Esophagus (tissue), 2 donors: Measurements from ENCODE around the gene NT5DC1. TPM values are rescaled to one million over a fixed set of nuclear protein-coding genes. Genes with fewer than 3 reads are reported as not detected.

Source experiments
- H3K27ac ChIP-seq, 2 donors: one replicate each; pipeline ENCODE4 v1.5.1; 2013; ENCODE audit warnings: low read depth in 2 of 2, mild to moderate bottlenecking in 2 of 2, inconsistent platforms in 1 of 2, low read length in 1 of 2, moderate library complexity in 1 of 2
- H3K27me3 ChIP-seq, 2 donors: one replicate each; pipeline ENCODE4 v1.6.1; 2013; ENCODE audit warnings: low read length in 2 of 2, control low read depth in 1 of 2, mild to moderate bottlenecking in 1 of 2; ENCODE audit not compliant: insufficient read depth in 2 of 2, control insufficient read depth in 1 of 2
- H3K36me3 ChIP-seq, 2 donors: one replicate each; pipeline ENCODE4 v1.6.1; 2013; ENCODE audit warnings: low read length in 1 of 2; ENCODE audit not compliant: control insufficient read depth in 2 of 2, insufficient read depth in 2 of 2
- H3K4me1 ChIP-seq, 2 donors: one replicate each; pipeline ENCODE4 v1.6.1; 2013; ENCODE audit warnings: low read length in 1 of 2; ENCODE audit not compliant: control insufficient read depth in 2 of 2, insufficient read depth in 2 of 2
- H3K4me3 ChIP-seq, 2 donors: one replicate each; pipeline ENCODE4 v1.5.1; 2013; ENCODE audit warnings: low read length in 2 of 2, mild to moderate bottlenecking in 2 of 2, low read depth in 1 of 2, moderate library complexity in 1 of 2
- H3K9me3 ChIP-seq, 2 donors: one replicate each; pipeline ENCODE4 v1.6.1; 2013; ENCODE audit warnings: mild to moderate bottlenecking in 2 of 2, low read depth in 1 of 2, low read length in 1 of 2, moderate library complexity in 1 of 2; ENCODE audit not compliant: control insufficient read depth in 2 of 2, insufficient read depth in 1 of 2
- WGBS, 2 donors: extraction: QIAGEN DNeasy Blood & Tissue Kit; methylation state at CpG; one replicate each; pipeline ENCODE4 v1.1.7; 2013; 5-methylcytosine and 5-hydroxymethylcytosine counted together
- polyA plus RNA-seq, 2 donors: library from polyadenylated mRNA; stranded (reverse); fragments of 200-250 nt; gene quantifications; one replicate each; pipeline ENCODE4 v1.2.3, GENCODE V29; 2013
- donor health status: healthy with polysubstance abuse.
- donor health status: Bipolar disorder and iron deficiency.

The NT5DC1 gene
- polyA plus RNA-seq, 2 donors: 4.0 to 18.1 TPM

DNA sequence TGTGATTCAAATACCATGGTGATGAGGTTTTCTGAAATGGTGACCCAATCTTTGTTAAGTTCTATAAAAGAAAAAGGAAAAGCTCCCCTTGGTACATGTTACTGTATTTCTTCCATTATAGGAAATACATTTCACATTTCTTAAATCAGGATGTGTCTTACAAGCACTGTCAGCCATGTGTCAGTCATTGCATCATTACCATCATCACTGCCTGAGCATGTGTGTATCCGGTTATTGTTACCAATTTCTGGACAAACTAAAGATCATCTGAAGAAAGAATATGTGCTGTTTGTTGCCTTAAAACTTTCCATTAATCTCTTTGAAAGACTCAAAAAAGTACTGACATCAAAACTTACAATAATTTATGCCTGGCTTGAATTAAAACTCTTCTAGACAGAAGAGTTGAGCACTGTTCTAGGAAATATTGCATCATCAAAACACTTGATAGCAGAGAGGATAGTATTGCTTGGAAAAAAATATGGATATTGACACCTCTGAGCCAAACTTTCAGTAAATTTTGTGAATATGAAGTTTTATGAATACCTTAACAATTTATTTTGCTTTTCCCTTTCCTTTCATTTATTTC is 186.2 kb downstream of the NT5DC1 start:
- H3K27me3 ChIP-seq: no peaks in the 10 kb centered on the region

DNA sequence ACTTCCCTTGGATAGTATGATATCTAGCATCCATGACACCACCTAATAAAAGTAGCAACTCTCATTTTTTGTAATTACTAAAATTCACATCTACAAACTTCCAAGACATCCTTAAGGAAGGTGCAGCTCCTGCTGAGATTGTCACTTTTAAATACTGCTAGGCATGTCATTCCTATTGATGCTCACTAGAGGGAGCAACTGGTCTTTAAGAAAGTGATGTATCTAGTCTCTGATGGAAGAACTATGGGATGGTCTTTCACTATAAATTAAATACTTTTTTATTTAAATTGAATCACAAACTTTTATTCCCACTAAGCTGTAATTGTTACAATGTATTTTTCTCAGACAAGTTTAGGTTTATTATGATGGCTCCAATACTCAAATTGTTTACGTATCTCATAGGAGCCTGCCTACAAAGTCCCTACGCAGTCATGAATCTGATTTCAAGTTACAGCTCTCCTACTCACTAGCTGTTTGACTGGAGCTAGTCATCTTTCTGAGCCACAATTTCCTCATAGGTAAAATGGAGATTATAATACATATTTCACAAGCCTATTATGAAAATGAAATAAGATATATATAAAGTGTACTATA is 187.1 kb downstream of the NT5DC1 start:
- no peaks in the 10 kb centered on the region for H3K27me3 ChIP-seq
- no peak overlapping the region for H3K4me3 ChIP-seq
- 91 to 94% methylated on average over 2 of the region's 2 CpGs for WGBS, 2 donors
- no peaks in the 10 kb centered on the region for H3K9me3 ChIP-seq
- no peaks in the 10 kb centered on the region for H3K36me3 ChIP-seq
- no peaks in the 10 kb centered on the region for H3K4me1 ChIP-seq
- H3K27ac ChIP-seq: no peak overlapping the region

More for the DNA sequence above, 186.2 kb downstream of the NT5DC1 start:
- Histone ChIP-seq H3K9me3 (no peaks in the 10 kb centered on the region), H3K27ac (no peak overlapping the region), H3K36me3 (no peaks in the 10 kb centered on the region), H3K4me1 (no peaks in the 10 kb centered on the region), H3K4me3 (no peak overlapping the region)
- WGBS, 2 donors: 83 to 86% methylated on average over 1 of the region's 1 CpG

DNA sequence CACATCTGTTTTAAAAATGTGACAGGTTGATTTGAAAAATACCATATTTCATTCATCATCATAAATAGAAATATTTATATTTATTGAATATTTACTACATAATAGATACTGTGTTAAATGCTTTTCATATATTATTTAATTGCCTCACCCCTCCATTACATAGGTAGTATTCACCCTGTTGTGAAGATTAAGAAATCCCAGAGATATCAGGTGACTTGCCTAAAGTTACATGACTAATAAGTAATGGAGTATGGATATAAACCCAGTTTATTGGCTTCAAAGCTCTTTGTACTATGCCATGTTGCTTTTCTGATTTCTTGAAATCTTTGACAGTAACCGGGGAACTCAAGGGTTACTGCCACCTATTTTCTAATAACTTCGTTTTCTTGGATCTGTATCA is 189.2 kb downstream of the NT5DC1 start:
- 89 to 90% methylated on average over 2 of the region's 2 CpGs for WGBS, 2 donors
- Histone ChIP-seq H3K36me3 (no peaks in the 10 kb centered on the region), H3K9me3 (no peaks in the 10 kb centered on the region), H3K27me3 (no peaks in the 10 kb centered on the region), H3K27ac (no peak overlapping the region), H3K4me1 (no peaks in the 10 kb centered on the region), H3K4me3 (no peak overlapping the region)

DNA sequence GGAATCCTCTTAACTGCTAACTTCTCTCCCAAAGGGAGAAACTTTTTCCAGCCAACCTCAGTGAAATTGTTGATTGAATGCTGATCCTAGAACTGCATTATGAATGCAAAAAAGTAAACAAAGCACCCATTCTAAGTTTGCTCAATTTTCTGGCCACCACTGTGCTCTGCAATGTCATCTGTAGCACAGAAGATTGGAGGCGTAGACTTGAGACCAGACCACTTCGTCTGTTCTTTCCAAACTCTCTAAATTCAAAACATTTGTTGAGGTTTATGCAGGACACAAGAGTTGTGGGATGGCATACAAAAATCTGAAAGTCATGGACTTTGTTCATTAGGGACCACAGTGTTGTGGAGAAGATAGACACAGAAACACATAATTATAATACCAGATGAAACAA is 190.1 kb downstream of the NT5DC1 start:
- no peaks in the 10 kb centered on the region for H3K36me3 ChIP-seq
- no peaks in the 10 kb centered on the region for H3K9me3 ChIP-seq
- H3K27ac ChIP-seq: no peak overlapping the region
- WGBS, 2 donors: 88 to 90% methylated on average over 2 of the region's 2 CpGs
- H3K4me3 ChIP-seq: no peak overlapping the region
- H3K4me1 ChIP-seq: no peaks in the 10 kb centered on the region
- no peaks in the 10 kb centered on the region for H3K27me3 ChIP-seq

DNA sequence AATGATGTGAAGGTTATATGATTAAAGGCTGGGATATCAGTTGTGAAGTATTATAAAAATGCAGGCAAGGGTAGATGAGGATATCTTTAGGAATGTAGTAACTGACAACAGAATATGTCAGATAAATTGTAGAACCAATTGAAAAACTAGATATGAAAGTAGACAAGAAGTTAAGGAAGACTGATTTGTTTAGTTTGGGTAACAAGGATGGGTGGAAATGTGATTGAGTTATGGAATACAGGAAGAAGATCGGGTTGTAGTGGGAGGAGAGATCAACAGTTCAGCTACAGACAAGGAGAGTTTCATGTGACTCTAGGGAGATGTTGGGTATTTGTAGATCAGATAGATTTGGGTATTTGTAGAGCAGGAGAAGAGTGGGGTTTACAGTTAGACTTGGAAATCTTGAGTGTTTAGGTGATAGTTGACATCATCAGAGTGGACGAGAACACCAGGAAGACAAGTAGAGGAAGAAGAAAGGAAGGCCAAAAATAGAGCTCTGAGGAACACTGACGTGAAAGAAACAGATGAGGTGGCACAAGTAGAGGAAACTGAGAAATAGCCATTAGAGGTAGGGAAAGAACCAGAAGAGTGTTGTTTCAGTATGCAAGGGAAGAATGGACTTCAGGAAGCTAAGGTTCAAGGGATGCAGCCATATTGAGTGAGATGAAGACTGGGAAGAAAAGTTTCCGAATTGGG is 191.2 kb downstream of the NT5DC1 start:
- Histone ChIP-seq H3K4me1 (no peaks in the 10 kb centered on the region), H3K4me3 (no peak overlapping the region), H3K9me3 (no peaks in the 10 kb centered on the region), H3K27ac (no peak overlapping the region), H3K36me3 (no peaks in the 10 kb centered on the region), H3K27me3 (no peaks in the 10 kb centered on the region)
- 80 to 85% methylated on average over 4 of the region's 4 CpGs for WGBS, 2 donors

DNA sequence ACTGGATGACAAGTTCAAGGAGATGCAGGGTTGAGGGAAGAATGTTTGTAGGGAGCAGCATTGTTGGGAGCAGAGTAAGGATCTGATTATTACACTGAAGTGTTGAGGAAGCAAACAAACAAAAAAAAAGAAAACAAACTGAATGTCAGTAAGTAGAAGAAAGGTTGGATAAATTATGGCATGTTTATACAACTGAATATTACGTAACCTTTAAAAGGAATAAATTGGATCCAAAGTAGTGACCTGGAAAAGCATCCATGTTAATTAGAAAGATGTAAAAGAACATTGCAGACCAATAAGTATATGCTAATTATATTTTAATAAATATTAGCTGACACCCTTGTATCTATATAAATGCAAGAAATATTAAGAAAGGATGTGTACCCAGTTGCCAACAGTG is 191.9 kb downstream of the NT5DC1 start:
- no peaks in the 10 kb centered on the region for H3K27me3 ChIP-seq
- H3K36me3 ChIP-seq: no peaks in the 10 kb centered on the region
- no peaks in the 10 kb centered on the region for H3K4me1 ChIP-seq
- H3K27ac ChIP-seq: no peak overlapping the region
- H3K4me3 ChIP-seq: no peak overlapping the region
- no peaks in the 10 kb centered on the region for H3K9me3 ChIP-seq
- WGBS, 2 donors: 94% methylated on average over 1 of the region's 1 CpG

DNA sequence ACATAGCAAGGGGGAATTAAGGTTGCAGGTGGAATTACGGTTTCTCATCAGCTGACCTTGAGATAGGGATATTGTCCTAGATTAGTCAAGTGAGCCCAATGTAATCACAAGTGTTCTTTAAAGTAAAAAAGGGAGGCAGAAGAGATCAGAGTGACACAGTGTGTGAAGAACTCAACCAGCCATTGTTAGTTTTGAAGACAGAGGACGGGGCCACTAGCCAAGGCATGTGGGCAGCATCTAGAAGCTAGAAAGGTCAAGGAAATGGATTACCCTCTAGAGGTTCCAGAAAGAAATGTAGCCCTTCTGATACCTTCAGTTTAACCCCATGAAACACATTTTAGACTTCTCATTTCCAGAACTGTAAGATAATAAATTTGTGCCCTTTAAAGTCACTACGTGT is 197.6 kb downstream of the NT5DC1 start:
- 91 to 96% methylated on average over 3 of the region's 3 CpGs for WGBS, 2 donors
- no peaks in the 10 kb centered on the region for H3K9me3 ChIP-seq
- H3K27ac ChIP-seq: no peak overlapping the region
- H3K4me1 ChIP-seq: no peaks in the 10 kb centered on the region
- no peak overlapping the region for H3K4me3 ChIP-seq
- no peaks in the 10 kb centered on the region for H3K36me3 ChIP-seq
- H3K27me3 ChIP-seq: no peaks in the 10 kb centered on the region

DNA sequence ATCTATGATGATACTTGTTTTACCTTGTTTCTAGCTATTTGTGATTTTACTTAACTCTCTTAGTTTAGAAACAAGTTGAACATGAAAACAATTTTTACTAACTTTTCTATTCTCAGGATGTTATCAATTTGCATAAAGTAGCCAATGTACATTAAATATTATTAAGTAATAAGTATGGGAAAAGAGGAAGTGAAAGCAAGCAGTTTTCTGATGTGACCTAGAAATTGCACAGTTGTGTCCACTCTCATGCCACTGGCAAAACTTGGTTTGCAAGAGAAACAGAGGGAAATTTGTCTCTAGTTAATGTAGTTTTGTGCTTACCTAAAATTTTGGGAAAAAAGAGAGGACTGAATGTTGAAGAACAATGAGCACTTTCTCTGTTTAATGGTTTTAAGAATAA is 198.3 kb downstream of the NT5DC1 start:
- H3K4me3 ChIP-seq: no peak overlapping the region
- no peaks in the 10 kb centered on the region for H3K4me1 ChIP-seq
- no peaks in the 10 kb centered on the region for H3K27me3 ChIP-seq
- H3K9me3 ChIP-seq: no peaks in the 10 kb centered on the region
- H3K27ac ChIP-seq: no peak overlapping the region
- H3K36me3 ChIP-seq: no peaks in the 10 kb centered on the region
